HepG2 (cell line): ENCODE measurements around the gene CES2. TPM values are rescaled to one million over a fixed set of nuclear protein-coding genes. Genes with fewer than 3 reads are reported as not detected.

Experiments
- ARNTL ChIP-seq: sonication (generic); formaldehyde crosslinking; IDR thresholded peaks from 2 replicates; pipeline ENCODE4 v1.4.0; 2020; ENCODE audit warnings: mild to moderate bottlenecking, missing genetic modification reagents
- FOSL2 ChIP-seq: sonication (generic); formaldehyde crosslinking; IDR thresholded peaks from 2 replicates; pipeline ENCODE4 v1.4.0; 2020; ENCODE audit warnings: missing genetic modification reagents
- GLI4 ChIP-seq: sonication (generic); formaldehyde crosslinking; IDR thresholded peaks from 2 replicates; pipeline ENCODE4 v1.5.1; 2020; ENCODE audit warnings: missing genetic modification reagents, mild to moderate bottlenecking, moderate library complexity, borderline replicate concordance
- HDAC1 ChIP-seq: sonication (generic); formaldehyde crosslinking; IDR thresholded peaks from 2 replicates; pipeline ENCODE4 v1.5.1; 2020; ENCODE audit warnings: mild to moderate bottlenecking, missing genetic modification reagents
- IKZF4 ChIP-seq: sonication (generic); formaldehyde crosslinking; IDR thresholded peaks from 2 replicates; pipeline ENCODE4 v1.5.1; 2020; ENCODE audit warnings: borderline replicate concordance, mild to moderate bottlenecking, low read depth, missing genetic modification reagents; ENCODE audit errors: not compliant biosample characterization
- LBX2 ChIP-seq: sonication (generic); formaldehyde crosslinking; IDR thresholded peaks from 2 replicates; pipeline ENCODE4 v1.5.0; 2020; ENCODE audit warnings: missing genetic modification reagents, mild to moderate bottlenecking, borderline replicate concordance
- MZF1 ChIP-seq: sonication (generic); formaldehyde crosslinking; IDR thresholded peaks from 2 replicates; pipeline ENCODE4 v1.8.1; 2023; ENCODE audit warnings: mild to moderate bottlenecking, missing genetic modification reagents, borderline replicate concordance
- PRMT3 ChIP-seq: sonication (generic); formaldehyde crosslinking; IDR thresholded peaks from 2 replicates; pipeline ENCODE4 v1.8.1; 2022; ENCODE audit warnings: low read depth, mild to moderate bottlenecking, moderate library complexity, missing genetic modification reagents, borderline replicate concordance
- RARA ChIP-seq: IDR thresholded peaks from 2 replicates; pipeline ENCODE4 v1.6.1; 2016; ENCODE audit warnings: missing genetic modification reagents, missing compliant biosample characterization
- SMAD3 ChIP-seq: sonication (generic); formaldehyde crosslinking; IDR thresholded peaks from 2 replicates; pipeline ENCODE4 v1.4.0; 2020; ENCODE audit warnings: missing genetic modification reagents
- SYNCRIP ChIP-seq: fragments of 200-400 bp; formaldehyde crosslinking; IDR thresholded peaks from 2 replicates; pipeline ENCODE4 v1.6.1; 2018; ENCODE audit warnings: mild to moderate bottlenecking, low read depth, low read length; ENCODE audit not compliant: insufficient read depth
- TMF1 ChIP-seq: sonication (generic); formaldehyde crosslinking; IDR thresholded peaks from 2 replicates; pipeline ENCODE4 v1.8.1; 2022; ENCODE audit warnings: low read depth, missing genetic modification reagents
- U2AF2 ChIP-seq: fragments of 200-400 bp; formaldehyde crosslinking; IDR thresholded peaks from 2 replicates; pipeline ENCODE4 v1.6.1; 2017; ENCODE audit warnings: low read depth, mild to moderate bottlenecking, low read length
- ZNF12 ChIP-seq: sonication (generic); formaldehyde crosslinking; IDR thresholded peaks from 2 replicates; pipeline ENCODE4 v1.5.0; 2020; ENCODE audit warnings: missing genetic modification reagents
- ZNF17 ChIP-seq: sonication (generic); formaldehyde crosslinking; IDR thresholded peaks from 2 replicates; pipeline ENCODE4 v1.5.0; 2020; ENCODE audit warnings: mild to moderate bottlenecking, missing genetic modification reagents
- ZNF337 ChIP-seq: sonication (generic); formaldehyde crosslinking; IDR thresholded peaks from 2 replicates; pipeline ENCODE4 v1.5.1; 2020; ENCODE audit warnings: missing genetic modification reagents, low read depth, mild to moderate bottlenecking, borderline replicate concordance
- ZNF33B ChIP-seq: sonication (generic); formaldehyde crosslinking; IDR thresholded peaks from 2 replicates; pipeline ENCODE4 v1.5.1; 2020; ENCODE audit warnings: mild to moderate bottlenecking, missing genetic modification reagents
- ZNF460 ChIP-seq: sonication (generic); formaldehyde crosslinking; IDR thresholded peaks from 2 replicates; pipeline ENCODE4 v1.5.1; 2020; ENCODE audit warnings: missing genetic modification reagents, mild to moderate bottlenecking, borderline replicate concordance
- ZNF652 ChIP-seq: IDR thresholded peaks from 2 replicates; pipeline ENCODE4 v1.6.1; 2016; ENCODE audit warnings: low read depth, borderline replicate concordance
- polyA plus RNA-seq, 8 experiments: library from polyadenylated mRNA; depleted of rRNA in 3 of 8; stranded (reverse) in 7 of 8; unstranded in 1 of 8; fragments of >200 nt; fragmentation: Illumina TruSeq in 4 of 8; extraction: Trizol in 4 of 8; gene quantifications; 2 replicates each; pipeline versions ENCODE4 v1.2.1 to v1.2.3, GENCODE V29; 2011 to 2016; ENCODE audit warnings: low read depth in 4 of 8, missing spikeins in 1 of 8, mixed read lengths in 1 of 8; ENCODE audit not compliant: insufficient read depth in 1 of 8
- total RNA-seq, 5 experiments: library from RNA; depleted of rRNA; stranded (reverse); fragments of >200 nt; fragmentation: Illumina TruSeq; extraction: Trizol; gene quantifications; 2 replicates each; pipeline ENCODE4 v1.2.3, GENCODE V29; 2016; ENCODE audit warnings: low read depth in 1 of 5
- TF ChIP-seq, protein P1 (sequence below): sonication (generic); formaldehyde crosslinking; IDR thresholded peaks from 2 replicates; pipeline ENCODE4 v1.4.0; 2020; ENCODE audit warnings: low read depth, missing genetic modification reagents
- TF ChIP-seq, protein P2 (sequence below): IDR thresholded peaks from 2 replicates; pipeline ENCODE4 v1.4.0; 2020; ENCODE audit warnings: mild to moderate bottlenecking, missing genetic modification reagents

The CES2 gene
- total and polyA plus RNA-seq, 2 of the 13 experiments (the other 11 are each of a cell fraction or from before 2014, with no cell fraction given), result 50.6 to 63.8 TPM

DNA sequence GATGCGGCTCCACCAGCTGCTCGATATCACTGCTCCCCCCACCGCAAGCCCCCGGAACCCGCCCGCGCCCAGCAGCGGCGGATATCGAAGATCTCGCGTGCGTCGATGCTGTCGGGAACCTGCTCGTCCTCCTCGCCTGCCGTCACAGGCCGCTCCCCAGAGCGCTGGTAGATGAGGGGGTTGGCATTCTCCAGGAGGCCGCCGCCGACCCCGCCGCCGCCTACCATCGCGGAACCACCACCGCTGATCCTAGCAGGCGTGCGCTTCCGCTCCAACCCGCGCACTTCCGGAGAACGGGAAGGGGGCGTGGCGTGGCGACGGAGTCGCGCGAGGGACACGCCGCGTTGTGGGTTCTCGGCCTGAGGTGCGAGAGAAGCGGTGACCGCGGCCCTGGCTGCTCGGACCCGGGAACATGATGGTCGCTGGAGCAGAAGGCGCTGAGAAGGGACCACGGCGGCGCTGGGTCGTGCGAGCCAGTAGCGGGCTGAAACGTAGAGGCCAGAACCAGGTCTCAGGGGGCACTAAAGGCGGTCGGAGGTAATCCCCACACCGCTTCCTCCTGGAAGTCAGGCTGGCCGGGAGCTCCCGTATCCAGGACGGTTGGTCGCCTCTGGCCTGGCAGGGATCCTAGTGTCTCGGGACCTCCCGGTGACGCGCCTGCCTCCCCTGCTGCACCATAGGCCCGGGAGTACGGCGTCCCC is 1.0 kb upstream of the CES2 start, which contains the start of gene CIAO2B (continued):
- no peak for TF ChIP-seq SYNCRIP
- TF ChIP-seq ZNF337 (CRISPR knock-in tag), result no peak
- peak; percentile 96 for TF ChIP-seq SMAD3 (CRISPR knock-in tag)
- TF ChIP-seq, protein P1, sequence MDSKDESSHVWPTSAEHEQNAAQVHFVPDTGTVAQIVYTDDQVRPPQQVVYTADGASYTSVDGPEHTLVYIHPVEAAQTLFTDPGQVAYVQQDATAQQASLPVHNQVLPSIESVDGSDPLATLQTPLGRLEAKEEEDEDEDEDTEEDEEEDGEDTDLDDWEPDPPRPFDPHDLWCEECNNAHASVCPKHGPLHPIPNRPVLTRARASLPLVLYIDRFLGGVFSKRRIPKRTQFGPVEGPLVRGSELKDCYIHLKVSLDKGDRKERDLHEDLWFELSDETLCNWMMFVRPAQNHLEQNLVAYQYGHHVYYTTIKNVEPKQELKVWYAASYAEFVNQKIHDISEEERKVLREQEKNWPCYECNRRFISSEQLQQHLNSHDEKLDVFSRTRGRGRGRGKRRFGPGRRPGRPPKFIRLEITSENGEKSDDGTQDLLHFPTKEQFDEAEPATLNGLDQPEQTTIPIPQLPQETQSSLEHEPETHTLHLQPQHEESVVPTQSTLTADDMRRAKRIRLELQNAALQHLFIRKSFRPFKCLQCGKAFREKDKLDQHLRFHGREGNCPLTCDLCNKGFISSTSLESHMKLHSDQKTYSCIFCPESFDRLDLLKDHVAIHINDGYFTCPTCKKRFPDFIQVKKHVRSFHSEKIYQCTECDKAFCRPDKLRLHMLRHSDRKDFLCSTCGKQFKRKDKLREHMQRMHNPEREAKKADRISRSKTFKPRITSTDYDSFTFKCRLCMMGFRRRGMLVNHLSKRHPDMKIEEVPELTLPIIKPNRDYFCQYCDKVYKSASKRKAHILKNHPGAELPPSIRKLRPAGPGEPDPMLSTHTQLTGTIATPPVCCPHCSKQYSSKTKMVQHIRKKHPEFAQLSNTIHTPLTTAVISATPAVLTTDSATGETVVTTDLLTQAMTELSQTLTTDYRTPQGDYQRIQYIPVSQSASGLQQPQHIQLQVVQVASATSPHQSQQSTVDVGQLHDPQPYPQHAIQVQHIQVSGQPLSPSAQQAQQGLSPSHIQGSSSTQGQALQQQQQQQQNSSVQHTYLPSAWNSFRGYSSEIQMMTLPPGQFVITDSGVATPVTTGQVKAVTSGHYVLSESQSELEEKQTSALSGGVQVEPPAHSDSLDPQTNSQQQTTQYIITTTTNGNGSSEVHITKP (CRISPR knock-in tag), result peak; percentile 72; the same call in 1 of the 2 replicates
- peak; percentile 49 for TF ChIP-seq LBX2 (CRISPR knock-in tag)
- peak; percentile 86; the same call in 1 of the 2 replicates for TF ChIP-seq MZF1 (CRISPR knock-in tag)
- peak; percentile 94; the same call in 1 of the 2 replicates for TF ChIP-seq ZNF17 (CRISPR knock-in tag)
- peak; percentile 99 for TF ChIP-seq HDAC1 (CRISPR knock-in tag)
- no peak; the same call in 1 of the 2 replicates for TF ChIP-seq ZNF33B
- TF ChIP-seq, protein P2, sequence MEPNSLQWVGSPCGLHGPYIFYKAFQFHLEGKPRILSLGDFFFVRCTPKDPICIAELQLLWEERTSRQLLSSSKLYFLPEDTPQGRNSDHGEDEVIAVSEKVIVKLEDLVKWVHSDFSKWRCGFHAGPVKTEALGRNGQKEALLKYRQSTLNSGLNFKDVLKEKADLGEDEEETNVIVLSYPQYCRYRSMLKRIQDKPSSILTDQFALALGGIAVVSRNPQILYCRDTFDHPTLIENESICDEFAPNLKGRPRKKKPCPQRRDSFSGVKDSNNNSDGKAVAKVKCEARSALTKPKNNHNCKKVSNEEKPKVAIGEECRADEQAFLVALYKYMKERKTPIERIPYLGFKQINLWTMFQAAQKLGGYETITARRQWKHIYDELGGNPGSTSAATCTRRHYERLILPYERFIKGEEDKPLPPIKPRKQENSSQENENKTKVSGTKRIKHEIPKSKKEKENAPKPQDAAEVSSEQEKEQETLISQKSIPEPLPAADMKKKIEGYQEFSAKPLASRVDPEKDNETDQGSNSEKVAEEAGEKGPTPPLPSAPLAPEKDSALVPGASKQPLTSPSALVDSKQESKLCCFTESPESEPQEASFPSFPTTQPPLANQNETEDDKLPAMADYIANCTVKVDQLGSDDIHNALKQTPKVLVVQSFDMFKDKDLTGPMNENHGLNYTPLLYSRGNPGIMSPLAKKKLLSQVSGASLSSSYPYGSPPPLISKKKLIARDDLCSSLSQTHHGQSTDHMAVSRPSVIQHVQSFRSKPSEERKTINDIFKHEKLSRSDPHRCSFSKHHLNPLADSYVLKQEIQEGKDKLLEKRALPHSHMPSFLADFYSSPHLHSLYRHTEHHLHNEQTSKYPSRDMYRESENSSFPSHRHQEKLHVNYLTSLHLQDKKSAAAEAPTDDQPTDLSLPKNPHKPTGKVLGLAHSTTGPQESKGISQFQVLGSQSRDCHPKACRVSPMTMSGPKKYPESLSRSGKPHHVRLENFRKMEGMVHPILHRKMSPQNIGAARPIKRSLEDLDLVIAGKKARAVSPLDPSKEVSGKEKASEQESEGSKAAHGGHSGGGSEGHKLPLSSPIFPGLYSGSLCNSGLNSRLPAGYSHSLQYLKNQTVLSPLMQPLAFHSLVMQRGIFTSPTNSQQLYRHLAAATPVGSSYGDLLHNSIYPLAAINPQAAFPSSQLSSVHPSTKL (CRISPR knock-in tag), result peak; percentile 77; the same call in 1 of the 2 replicates
- peak; percentile 58 for TF ChIP-seq IKZF4 (CRISPR knock-in tag)
- peak; percentile 67; the same call in 1 of the 2 replicates for TF ChIP-seq ZNF12 (CRISPR knock-in tag)
- 0 out of 2 replicates have a peak, but pooled peaks have one; percentile 19 for TF ChIP-seq ARNTL (CRISPR knock-in tag)
- TF ChIP-seq U2AF2, result no peak
- TF ChIP-seq ZNF460 (CRISPR knock-in tag), result no peak; the same call in 1 of the 2 replicates
- TF ChIP-seq GLI4 (CRISPR knock-in tag), result peak; percentile 74; the same call in 1 of the 2 replicates
- peak; percentile 34; the same call in 1 of the 2 replicates for TF ChIP-seq ZNF652 (CRISPR knock-in tag)
- TF ChIP-seq RARA (CRISPR knock-in tag), result no peak
- TF ChIP-seq FOSL2 (CRISPR knock-in tag), result peak; percentile 54
- peak; percentile 24; the same call in 1 of the 2 replicates for TF ChIP-seq PRMT3
- TF ChIP-seq TMF1 (CRISPR knock-in tag), result no peak; the same call in 1 of the 2 replicates
